ENCODE results near the gene ACTG1.
A peak's percentile ranks its signal among the peaks of the same experiment; 100 is the strongest.

Gene ACTG1

DNA sequence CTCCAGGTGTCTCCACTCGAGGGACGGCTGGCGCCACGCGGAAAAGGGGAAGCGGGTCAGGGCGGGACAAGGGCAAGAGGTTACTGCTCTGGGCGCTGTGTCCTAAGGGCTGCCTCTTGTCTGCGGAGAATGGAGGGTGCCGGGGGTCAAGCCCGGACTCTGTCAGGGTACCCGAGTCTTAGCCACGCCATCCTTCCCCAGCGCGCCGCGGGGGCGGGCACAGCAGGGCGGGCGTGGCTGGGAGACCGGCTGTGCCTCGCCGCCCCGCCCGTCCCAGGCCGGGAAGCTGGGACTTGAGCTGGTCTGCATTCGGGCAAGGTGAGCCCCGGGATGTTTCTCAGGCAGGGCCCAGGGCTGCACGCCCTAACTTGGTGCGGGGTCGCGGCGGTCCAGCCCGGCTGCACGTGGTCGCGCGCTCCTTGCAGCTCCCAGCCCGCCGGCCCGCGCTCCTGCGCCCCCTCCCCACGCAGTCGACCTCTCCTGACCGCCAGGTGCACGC lies 6.2 kb upstream of the ACTG1 start:
- FAIRE-seq (no peak), DNase-seq (ENCODE audit: insufficient read length, low spot score) (no peak)

- DNase-seq (ENCODE audit: insufficient read length, low spot score), result no peak
Measured at GRCh38 chr17:81518113-81518784, 5.7 kb upstream of the ACTG1 start.

DNA sequence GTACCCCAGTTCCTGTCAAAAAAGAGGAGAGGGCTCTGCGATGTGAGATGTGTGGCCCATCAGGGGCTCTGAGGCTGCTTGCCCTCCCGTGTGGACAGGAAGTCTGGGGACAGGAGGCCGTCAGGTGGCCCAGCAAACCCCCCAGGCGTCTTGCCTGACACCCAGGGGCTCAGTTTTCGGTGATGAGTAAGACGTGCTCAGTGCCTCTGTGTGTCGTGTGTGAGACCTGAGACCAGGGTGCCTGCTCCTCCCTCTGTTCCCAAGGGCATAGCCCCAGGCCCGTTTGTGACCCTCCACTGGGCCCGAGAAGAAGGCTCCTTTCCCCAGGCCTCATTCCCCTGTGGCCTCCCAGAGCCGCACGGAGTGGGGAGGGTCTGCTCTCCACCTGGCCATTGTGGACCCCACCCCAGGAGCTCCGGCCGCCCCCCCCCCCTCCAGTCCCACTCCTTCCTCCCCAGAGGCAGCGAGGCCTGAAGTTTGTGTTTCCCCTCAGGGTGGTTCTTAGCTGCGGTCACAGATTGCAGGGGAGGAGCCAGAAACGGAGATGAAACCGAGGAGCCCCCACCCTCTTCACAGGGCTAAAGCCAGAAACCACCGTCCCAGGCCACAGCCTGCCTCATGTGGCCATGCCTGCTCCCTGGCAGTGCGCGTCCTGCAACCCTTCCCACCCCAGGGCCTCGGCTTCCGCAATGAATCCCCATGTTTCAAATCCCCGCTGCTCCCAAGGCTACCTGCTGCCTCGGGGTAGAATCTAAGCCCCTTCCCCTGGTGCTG lies 4.9 kb upstream of the ACTG1 start:
- DNase-seq (ENCODE audit: insufficient read length, low spot score), result no peak

More at GRCh38 chr17:81518113-81518784, 5.7 kb upstream of the ACTG1 start:
- FAIRE-seq, result no peak

DNA sequence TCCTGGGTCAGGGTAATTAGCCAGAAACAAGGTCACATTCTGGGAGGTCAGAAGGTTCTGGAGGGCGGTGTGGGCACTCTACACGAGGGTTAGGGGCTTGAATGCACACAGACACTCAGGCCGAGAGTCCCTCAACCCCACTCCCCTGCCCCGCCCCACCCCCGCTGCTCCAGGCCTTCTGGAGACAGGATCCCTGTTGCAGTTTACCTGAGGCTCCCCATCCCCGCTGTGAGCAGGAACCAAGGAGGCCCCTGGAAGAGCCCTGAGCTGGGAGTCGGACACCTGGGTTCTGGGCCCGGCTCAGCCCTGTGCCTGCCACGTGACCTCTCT lies 4.4 kb upstream of the ACTG1 start:
- DNase-seq (ENCODE audit: insufficient read length, low spot score), result no peak
- FAIRE-seq, result no peak

More for the DNA sequence above, 4.9 kb upstream of the ACTG1 start:
- FAIRE-seq, result no peak

- no peak for DNase-seq (ENCODE audit: insufficient read length, low spot score)
- no peak for FAIRE-seq
Measured at GRCh38 chr17:81516439-81516838, 3.8 kb upstream of the ACTG1 start.

DNA sequence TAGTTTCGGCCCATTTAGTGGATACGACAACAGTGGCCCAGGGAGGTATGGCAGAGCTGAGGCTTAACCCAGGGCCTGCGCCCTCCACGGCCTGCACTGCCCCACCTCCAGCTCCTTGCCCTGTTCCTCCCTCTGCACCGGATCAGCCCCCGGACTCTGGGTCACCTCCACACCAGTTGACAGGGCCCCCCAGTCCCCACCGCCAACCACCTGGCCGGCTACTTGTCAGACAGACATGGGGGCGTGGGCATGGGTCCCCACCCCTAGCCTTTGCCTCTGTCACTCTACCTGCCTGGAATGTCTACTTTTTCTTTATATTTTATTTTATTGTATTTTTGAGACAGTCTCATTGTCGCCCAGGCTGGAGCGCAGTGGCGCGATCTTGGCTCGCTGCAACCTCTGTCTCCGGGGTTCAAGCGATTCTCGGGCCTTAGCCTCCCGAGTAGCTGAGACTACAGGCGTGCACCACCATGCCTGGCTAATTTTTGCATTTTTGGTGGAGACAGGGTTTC lies 3.0 kb upstream of the ACTG1 start:
- FAIRE-seq (no peak), DNase-seq (ENCODE audit: insufficient read length, low spot score) (no peak)

DNA sequence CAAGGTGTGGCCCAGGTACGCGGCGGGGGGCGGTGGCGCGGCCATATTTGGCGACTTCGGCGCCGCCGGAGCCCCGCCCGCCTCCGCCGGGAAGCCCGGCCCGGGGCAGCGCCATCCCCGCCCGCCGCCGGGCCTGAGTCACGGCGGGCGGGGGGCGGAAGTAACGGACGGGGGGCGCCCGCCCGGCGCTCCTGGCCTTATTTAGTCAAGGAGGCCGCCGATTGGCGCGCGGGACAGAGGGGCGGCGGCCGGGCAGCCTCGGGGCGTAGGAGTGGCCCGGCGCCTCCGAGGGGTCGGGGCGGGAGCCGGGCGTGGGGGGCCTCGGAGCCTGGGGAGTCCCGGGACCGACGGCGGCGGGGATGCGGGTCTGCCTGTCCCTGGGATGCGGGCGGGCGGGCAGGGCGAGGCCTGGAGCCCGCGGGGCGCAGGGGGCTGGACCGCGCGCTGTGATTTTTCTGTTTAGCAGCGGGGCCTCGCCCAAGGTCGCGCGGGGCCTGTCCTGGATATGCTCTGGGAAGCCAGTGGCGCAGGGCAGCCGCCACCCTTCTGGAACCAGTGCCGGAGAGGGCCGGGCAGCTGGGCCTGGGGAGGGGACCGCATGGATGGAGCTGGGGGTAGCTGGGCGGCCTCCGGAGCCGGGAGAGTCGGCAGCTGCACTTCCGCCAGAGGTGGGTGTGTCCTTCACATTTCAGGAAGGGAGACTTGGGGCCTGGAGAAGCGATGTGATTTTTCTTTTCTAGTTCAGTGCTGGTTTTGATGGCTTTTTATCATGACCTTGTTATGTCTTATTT lies 2.3 kb upstream of the ACTG1 start:
- FAIRE-seq (no peak), DNase-seq (ENCODE audit: insufficient read length, low spot score) (no peak)

DNA sequence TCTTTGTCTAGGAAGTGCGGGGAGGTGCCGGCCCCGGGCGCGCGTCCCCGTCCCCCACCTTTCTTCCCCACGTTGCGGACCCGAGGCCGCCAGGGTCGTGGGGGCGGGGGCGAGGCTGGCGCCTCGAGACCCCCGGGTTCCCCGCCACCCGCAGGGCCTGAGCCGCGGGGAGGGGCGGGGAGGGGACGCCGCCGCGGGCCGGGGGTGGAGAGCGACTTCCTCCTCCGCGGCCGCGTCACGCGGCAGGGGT lies 1.8 kb upstream of the ACTG1 start:
- no peak for DNase-seq (ENCODE audit: insufficient read length, low spot score)
- peak; percentile 23 for FAIRE-seq

DNA sequence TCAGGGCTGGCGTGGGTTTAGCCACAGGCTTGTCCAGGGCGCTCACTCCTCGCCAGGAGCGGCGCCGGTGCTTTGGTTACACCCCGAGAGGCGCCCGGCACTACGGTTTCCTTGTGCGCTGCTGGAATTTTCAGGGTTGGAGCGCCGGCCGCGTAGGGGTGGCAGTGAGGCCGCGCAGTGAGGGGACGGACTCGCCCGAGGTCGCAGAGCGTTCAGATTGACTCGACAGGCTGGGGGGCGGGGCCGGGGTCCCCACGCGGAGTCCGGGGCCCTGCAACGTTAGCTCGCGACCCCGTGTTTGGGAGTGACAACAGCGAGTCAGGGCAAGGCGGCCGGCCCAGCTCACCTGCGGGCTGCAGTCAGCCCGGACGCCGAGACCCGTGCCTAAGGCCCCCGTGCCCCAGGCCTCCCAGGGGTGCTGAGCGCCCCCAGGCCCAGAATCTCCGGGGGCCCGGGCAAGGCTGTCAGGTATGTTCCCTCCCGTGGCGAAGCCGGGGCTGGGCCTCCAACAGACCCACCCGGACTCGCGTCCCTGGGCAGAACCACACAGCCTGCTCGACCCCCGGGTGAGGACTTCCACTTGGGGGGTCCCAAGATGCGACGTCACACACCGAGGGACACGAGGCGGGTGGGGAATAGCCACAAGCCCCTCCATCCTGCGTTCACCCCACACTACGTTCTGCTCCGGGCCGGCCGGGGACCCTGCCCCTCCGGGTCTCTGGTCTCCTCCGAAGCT lies 1.3 kb upstream of the ACTG1 start:
- no peak for DNase-seq (ENCODE audit: insufficient read length, low spot score)

GRCh38 chr17:81513372-81513752 lies 763 bp upstream of the ACTG1 start:
- FAIRE-seq, result no peak

More for the DNA sequence above, 1.3 kb upstream of the ACTG1 start:
- no peak for FAIRE-seq

DNA sequence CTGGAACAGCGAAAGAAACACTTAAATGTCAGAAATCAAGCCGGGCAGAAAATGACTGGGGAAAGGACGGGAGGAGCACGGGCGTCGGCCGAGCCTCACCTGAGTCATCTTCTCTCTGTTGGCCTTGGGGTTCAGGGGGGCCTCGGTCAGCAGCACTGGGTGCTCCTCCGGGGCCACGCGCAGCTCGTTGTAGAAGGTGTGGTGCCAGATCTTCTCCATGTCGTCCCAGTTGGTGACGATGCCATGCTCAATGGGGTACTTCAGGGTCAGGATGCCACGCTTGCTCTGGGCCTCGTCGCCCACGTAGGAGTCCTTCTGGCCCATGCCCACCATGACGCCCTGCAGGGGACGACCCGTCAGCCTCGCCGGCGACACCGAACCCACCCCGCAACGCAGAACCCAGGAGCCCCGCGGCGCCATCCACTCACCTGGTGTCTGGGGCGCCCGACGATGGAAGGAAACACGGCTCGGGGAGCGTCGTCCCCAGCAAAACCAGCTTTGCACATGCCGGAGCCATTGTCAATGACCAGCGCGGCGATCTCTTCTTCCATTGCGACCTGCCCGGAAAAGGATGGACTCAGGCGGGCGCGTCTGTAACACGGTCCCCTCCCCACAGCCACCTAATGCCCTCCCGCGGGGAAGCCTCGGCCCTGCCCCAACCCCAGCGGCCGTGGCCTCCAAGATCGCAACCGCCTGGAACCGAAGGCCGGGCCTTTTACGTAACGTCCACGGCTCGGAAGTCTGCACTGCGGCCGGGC lies 616 bp downstream of the ACTG1 start:
- no peak for DNase-seq (ENCODE audit: insufficient read length, low spot score)
- FAIRE-seq, result no peak

More at GRCh38 chr17:81513372-81513752, 763 bp upstream of the ACTG1 start:
- DNase-seq (ENCODE audit: insufficient read length, low spot score), result no peak

GRCh38 chr17:81511554-81511803 lies 1.1 kb downstream of the ACTG1 start:
- FAIRE-seq (no peak), DNase-seq (ENCODE audit: insufficient read length, low spot score) (no peak)

DNA sequence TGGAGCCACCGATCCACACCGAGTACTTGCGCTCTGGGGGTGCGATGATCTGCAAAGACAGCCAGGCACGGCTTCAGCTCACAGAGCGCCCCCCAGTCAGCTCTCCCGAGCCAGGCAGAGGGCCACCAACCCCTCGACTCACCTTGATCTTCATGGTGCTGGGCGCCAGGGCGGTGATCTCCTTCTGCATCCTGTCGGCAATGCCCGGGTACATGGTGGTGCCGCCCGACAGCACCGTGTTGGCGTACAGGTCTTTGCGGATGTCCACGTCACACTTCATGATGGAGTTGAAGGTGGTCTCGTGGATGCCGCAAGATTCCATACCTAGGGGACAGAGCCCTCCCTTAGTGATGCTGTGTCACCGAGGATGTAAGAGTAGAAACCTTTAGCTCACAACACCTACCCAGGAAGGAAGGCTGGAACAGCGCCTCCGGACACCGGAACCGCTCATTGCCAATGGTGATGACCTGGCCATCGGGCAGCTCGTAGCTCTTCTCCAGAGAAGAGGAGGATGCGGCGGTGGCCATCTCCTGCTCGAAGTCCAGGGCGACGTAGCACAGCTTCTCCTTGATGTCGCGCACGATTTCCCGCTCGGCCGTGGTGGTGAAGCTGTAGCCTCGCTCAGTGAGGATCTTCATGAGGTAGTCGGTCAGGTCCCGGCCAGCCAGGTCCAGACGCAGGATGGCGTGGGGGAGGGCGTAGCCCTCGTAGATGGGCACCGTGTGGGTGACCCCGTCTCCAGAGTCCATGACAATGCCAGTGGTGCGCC lies 1.6 kb downstream of the ACTG1 start:
- FAIRE-seq, result no peak
- DNase-seq (ENCODE audit: insufficient read length, low spot score), result no peak

- no peak for DNase-seq (ENCODE audit: insufficient read length, low spot score)
- no peak for FAIRE-seq
Measured at GRCh38 chr17:81509972-81510784, 2.4 kb downstream of the ACTG1 start.

DNA sequence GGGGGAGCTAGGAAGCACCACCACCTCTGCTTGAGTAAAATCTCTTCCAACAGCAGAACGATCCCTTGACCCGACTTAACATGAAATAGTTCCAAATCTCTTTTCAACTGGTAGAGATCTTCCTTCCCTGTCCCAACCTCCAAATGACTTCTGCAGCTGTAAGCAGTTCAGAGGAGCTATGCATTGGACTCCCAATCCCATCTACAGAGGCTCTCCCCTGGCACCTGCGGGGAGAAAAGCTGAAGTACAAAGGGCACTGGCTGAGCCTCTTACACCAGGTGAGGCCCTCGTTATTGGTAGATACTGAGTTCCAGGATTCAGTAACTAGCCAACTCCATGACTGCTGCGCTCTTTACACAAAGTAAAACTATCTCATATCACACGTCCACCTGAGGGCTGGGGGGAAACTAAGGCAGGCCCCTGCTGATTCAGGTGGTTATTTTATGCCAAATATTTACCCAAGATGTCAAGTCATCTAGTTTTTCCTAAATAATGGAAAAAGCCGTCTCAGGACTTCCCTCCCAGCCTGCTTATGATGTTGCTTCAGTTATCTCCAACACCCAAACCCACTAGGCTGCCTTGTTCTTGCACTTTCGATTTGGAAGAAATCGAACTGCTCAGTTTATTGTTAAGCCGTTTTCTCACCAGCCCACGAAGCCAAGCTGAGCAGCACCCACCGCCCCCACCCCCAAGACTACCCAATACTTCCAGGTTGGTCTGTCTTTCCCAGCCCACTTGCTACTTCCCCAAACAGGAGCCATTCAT lies 3.2 kb downstream of the ACTG1 start:
- FAIRE-seq, result no peak

GRCh38 chr17:81508639-81509206 lies 3.9 kb downstream of the ACTG1 start:
- DNase-seq (ENCODE audit: insufficient read length, low spot score) (no peak), FAIRE-seq (peak; percentile 20)

More for the DNA sequence above, 3.2 kb downstream of the ACTG1 start:
- no peak for DNase-seq (ENCODE audit: insufficient read length, low spot score)

- FAIRE-seq, result no peak
Measured at GRCh38 chr17:81503619-81504018, 9.0 kb downstream of the ACTG1 start.

More at GRCh38 chr17:81503619-81504018, 9.0 kb downstream of the ACTG1 start:
- no peak for DNase-seq (ENCODE audit: insufficient read length, low spot score)

All from HTR-8/SVneo (cell line).